ENCODE data around the gene ACAP3. TPM values are rescaled to one million over a fixed set of nuclear protein-coding genes. Genes with fewer than 3 reads are reported as not detected.

The ACAP3 gene
- total RNA-seq, 1 donor from 2014 or later: 30.6 TPM

DNA sequence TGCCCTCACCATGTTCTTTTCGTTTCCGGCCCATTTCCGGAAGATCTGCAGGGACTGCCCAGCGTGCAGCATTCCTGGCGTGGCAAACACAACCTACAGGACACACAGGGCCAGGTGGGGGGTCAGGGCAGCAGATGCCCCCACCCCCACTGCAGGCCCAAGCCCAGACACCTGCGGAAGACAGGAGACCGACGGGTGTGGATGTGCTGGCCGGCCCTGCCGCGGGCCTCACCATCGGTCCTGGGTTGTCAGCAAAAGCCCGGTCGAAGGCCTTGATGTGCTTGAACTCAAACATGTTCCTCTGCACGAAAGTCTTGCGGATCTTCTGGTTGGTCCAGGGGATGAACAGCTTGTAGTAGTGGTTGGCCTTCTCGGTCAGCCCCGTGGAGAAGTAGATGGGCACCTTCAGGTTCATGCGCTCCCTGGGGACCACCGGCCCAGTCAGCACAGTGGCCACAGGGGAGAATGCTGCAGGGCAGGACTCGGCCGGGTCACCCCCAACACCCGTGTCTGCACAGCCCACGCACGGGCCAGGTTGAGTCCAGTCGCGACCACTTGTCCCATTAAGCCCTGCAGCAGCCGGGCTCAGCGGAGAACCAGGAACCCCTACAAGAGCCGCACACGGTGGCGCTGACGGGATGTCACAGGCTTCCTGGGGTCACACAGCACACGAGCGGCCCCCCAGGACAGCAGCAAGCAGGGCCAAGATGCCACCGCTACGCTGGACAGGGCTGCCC is 5.9 kb upstream of the ACAP3 start:
- DNase-seq: no peak

DNA sequence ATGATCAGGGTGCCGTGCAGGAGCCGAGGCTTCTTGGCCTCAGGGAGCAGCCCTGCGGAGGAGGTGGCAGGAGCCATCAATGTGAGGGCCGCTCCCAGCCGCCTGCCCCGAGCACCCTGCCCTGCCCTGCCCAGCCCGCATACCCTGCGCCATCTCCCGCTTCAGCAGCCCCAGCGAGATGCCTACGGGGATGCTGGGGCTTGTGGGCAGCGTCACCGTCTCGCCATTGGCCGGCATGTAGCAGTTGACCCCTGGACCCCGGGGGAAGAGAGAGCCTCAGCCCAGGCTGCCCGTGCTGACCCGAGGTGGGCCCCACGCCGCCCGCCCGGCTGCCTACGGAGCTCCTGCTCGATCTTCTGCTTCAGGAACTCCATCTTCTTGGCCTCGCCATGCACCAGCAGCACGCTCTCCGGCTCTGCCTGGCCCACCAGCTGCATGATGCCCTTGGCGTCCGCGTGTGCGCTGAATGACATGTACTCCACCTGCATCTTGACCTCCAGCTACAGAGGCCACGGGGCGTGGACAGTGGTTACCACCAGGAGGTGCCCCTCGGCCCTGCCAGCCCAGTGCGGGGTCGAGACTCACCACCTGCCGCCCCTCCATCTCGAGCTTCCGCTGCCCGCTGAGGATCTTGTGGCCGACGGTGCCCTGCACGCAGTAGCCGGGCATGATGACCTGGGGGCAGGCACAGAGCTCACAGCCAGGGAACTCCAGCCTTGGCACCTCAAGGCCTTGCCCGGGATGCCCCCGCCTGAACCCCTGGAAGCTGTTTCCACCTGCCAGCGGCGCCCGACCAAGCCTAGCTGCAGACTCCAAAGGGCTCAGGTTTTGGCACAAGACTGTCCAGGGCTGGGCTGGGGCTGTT is 5.0 kb upstream of the ACAP3 start:
- DNase-seq: no peak

DNA sequence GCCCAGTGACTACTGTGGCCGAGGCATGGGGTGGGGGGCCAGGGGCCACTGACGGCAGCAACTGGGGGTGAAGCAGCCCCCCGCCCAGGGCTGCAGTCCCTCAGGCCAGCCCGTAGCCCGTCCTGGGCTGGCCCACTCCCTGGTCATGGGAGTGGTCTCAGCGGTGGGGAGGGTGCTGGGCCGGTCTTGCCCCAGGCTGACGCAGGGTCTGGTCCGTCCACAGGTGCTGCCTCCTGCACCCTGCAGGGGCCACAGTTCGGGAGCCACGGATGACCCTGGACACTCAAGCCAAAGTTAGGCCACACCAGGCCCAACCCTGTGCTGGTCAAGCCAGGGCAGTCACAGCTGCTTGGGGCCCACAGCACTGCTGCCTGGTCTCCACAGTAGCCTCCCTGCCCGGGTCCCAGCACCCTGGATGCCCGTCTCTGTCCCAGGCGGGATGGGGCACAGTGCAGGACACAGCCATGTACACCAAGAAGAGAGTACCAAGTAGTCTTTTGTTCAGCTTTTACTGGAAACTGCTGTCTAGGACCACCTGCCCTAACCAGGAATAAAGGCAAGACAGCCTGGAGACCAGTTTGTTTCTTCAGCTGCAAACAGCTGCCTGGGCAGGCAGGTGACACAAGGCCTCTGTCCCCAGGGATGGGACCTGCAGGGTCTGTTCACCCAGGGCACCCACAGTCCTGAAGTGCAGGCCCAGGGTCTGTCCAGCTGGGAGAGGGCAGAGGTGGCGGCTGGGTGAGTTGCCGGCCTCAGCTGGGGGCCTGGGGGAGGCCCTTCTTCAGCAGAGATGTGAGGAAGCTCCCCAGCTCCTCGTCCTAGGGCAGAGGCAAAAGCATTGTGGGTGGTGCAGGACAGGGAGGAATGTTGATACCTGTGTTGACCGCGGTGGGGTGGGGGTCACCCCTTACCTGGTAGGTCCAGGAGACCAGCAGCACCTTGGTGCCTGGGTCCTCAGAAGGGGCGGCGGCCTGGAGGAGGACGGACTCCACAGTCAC is 3.7 kb upstream of the ACAP3 start:
- no peak for DNase-seq

DNA sequence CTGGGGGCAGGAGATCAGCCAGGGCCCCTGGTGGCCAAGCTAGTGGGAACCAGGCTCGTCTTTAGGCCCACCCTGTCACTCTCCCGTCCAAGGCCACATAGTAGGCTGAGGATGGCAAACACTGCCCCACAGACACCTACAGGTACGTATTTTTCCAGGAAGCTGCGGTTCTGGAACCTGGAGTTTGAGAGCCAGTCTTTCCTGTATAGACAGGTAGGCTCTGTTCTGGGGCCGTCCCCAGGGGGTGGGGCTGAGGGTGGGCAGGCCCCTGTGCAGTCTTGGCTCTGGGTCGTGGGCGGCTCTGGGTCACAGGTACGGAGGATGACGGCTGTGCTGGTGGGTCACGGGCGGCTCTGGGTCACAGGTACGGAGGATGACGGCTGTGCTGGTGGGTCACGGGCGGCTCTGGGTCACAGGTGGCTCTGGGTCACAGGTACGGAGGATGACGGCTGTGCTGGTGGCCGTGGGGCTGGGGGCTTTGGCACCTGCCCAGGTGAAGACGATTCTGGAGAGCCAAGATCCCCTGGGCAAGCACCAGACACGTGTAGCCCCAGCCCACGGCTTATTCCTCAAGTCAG is 2.8 kb upstream of the ACAP3 start:
- DNase-seq: no peak

DNA sequence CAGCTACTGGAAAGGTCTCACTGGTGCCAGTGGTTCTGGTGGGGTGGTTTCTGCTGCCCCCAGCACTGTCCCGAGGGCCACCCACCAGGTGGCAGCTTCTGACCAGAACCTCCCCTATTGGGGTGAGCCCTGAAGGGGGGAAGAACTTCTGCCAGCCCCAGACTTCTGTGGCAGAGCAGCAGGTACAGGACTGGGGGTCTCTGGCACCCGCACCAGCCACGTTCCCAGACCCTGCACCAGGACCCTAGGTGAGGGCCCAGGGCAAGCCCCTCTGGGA is 2.3 kb upstream of the ACAP3 start:
- DNase-seq: no peak

DNA sequence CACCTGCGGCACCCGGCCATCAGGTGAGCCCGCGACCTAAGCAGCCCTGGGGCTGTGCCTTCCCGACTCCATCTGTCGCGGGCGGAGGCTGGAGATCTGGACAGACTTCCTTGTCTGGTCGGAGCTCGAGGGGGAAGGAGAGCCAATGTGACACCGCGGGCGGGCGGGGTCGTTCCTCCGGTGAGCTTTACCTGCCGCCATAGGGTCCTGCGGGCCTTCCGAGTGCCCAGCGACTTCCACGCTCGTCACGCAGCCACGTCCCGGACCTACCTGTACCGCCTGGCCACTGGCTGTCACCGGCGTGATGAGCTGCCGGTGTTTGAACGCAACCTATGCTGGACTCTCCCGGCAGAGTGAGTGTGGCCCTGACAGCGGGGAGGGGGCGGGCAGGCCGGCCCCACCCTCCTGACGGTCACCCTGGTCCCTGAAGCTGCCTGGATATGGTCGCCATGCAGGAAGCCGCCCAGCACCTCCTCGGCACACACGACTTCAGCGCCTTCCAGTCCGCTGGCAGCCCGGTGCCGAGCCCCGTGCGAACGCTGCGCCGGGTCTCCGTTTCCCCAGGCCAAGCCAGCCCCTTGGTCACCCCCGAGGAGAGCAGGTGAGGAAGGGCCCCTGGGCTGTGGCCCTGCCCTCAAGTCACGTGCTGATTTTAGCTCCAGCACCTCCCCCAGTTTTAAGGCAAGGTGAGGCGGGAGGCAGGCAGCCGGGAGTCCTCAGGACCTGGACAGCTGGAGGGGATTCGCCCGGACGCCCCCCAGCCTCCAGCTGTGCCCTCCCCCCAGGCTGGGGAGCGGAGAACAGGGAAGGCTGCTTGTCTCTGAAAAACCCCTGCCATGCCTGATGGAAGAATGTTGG is 1.8 kb upstream of the ACAP3 start:
- peak; percentile 27 for DNase-seq

DNA sequence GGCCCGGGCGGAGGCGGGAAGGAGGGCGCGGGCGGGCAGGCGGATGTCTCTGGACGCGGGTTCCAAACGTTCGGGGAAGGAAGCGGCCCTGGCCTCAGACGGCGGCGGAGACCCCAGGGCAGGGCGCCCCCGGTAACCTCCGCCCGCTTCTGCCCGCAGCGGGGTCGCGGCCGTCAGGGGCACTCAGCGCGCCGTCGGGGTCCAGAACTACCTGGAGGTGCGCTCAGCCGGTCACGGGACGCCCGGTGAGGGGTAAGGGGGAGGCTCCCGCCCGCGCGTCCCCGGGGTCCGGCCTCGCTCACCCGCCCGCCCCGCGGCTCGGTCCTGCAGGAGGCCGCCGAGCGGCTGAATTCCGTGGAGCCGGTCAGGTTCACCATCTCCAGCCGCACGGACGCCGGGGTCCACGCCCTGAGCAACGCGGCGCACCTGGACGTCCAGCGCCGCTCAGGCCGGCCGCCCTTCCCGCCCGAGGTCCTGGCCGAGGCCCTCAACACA is 1.1 kb upstream of the ACAP3 start:
- peak; percentile 20 for DNase-seq

DNA sequence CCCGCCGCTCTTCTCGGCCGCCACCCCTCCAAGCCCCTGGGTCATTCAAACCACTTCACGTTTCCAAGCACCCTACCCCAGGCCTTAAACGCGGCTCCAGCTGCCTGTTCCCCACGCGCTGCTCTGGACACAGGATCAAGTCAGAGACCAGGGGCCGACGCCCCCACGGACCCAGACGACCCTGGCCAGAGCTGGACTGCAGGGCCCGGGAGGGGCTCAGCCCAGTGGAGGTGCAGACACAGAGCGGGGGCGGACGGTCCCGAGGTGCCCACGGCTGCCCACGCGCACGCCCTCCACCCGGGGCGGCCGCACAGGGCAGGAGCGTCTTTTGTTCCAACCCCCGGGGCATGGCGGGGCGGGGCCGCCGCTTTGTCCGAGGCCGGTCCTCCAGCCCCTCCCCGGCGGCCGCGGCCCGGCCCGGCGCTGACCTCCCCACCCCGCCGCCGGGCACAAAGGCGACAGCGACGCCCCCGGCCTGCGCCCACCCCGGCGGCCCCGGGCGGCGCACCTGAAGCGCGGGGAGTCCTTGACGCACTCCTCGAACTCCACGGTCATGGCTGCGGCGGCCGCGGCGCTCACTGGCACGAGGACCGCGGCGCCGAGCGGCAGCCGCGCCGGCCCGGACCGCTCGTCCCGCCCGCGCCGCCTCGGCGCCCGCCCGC is 338 bp downstream of the ACAP3 start:
- peak; percentile 31 for DNase-seq

DNA sequence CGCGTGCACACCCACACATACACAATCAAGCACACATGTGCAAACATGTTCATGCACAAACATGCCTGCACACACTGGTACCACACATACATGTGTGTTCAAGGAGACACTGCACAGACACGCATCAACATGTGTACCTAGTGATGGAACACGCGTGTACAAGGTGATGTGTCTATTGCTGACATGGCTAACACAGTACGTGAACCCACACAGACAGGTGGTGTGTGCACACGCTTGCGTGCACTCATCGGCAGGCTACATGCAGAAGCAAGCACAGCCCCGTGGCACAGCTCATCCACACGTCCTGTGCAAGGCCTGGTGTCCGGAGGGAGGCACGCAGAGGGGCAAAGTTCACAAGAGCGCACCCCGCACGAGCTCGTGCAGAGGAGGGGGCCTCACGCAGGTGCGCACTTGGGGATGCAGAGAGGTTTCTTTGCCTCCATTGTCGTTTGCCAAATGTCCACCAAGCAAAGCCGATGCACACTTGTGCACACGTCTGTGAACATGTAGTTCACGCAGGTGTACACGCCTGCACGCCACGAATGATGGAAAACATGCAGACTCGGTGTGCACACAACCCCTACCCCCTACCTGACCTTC is 969 bp downstream of the ACAP3 start:
- DNase-seq: peak; percentile 18

DNA sequence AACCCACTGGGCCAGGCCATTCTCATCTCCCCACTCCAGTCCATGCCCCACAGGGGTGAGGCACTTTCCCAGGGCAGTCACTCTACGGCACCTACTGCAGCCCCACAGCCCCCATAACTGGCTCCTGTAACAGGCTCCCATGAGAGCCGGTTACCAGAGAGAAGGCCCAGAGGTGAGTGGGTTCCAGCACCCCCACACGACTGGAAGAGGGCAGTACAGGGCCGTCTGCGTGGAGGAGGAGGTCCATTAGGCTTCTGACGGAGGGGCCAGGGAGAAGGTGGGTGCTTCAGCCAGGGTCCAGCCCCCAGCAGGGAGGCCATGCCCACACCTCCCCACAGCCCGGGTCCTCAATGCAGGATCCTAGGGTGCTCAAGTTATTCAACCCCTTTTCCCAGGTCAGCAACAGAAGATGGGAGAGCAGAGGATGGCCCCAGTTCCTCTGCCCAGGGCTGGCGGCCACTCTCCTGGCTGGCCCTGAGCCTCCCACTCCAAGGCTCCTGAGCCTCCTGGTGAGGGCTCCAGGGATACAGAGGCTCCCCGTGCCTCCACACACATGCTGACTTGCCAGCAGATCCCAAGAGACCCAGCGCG is 1.6 kb downstream of the ACAP3 start:
- peak; percentile 25 for DNase-seq

DNA sequence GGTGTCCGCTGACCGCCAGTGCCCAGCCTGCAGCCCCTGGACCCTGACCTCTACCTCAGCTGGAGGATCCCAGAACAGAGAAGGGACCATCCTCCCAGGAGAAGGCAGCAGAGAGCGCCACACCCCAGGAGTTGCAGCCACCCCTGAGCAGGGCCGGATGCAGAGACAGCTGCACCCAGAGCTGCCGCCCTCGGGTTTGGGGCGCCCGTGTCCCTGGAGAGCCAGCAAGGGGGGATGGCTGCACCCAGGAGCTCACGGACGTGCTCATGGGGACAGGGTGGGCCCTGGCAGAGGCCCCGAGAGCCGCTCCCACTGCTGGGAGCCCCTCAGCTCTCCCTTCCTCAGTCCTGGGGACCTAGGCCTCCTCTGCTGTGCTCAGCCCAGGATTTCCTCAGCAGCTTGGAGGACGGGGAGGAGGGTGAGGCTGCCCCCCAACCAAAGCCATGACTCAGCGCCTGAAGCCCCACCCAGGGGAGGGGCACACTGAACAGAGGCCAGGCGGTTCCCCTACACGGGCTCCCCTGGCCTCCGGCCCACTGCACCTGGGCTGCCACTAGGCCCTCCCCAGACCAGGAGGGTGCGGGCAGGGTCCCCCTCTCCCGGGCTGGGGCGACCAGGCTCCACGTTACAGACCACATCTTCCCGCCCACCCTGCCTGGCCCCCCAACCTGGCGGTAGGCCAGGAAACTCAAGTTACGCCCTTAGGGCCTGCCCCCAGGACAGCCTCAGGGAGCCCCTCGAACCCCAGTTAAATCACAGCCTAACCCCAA is 2.2 kb downstream of the ACAP3 start:
- peak; percentile 48 for DNase-seq

DNA sequence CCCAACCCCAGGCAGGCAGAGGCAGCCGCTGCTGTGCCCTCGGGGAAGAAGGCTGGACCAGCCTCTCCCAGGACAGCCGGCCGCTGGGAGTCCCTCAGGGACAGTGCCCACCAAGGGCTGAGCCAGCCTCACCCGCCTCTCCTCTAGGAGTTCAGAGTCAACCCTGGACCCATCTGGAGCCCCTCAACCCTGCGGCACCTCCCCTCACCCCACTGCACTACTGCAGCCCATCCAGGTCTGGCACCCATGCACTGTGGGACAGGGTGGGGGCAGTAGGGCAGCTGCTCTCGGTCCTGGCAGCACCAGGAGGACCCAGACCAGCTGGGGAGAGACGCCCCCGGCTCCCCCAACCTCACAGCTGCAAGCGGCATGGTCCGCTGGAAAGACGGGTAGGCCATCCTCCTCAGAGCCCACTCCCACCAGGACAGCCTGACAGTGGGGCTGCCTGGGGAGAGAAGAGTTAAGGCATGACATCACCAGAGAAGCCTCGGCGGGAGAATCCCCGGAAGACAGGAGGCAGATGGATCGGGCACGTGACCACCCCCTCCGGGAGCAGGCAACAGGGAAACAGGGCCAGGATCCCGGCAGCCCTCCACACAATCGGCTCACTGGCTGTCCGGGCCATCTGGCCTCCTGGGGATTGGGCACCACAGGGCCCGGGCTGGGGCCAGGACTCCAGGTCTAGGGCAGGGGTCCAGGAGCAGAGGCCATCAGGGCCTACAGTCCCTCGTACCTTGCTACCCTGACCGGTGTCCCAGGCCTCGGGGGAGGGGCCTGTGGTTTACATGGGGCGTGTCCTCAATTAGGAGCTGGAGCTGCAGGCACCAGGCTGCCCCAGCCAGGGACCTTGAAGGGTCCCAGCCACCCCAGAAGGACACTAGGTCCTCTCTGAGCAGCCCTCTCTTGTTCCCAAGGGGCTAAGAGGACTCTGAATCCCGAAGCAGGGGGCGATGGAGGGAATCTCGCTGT is 3.1 kb downstream of the ACAP3 start:
- peak; percentile 44 for DNase-seq

DNA sequence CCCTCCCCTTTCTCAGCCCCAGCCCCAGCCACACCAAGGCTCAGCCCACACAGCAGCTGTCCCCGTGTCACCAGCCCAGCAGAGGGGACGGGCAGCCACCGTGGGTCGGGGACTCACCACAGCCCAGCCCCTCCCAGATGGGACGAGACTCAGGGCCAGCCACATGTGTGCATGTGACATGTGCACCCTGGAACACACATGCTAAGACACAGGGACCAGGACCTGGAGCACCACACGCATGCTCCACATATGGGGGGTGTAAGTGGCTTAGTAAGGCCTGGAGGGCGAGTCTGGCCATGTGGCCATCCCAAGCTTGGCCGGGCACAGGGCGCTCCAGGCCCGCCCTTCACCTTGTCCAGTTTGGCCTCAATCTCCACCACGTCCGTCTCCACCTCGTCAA is 4.0 kb downstream of the ACAP3 start:
- no peak for DNase-seq

DNA sequence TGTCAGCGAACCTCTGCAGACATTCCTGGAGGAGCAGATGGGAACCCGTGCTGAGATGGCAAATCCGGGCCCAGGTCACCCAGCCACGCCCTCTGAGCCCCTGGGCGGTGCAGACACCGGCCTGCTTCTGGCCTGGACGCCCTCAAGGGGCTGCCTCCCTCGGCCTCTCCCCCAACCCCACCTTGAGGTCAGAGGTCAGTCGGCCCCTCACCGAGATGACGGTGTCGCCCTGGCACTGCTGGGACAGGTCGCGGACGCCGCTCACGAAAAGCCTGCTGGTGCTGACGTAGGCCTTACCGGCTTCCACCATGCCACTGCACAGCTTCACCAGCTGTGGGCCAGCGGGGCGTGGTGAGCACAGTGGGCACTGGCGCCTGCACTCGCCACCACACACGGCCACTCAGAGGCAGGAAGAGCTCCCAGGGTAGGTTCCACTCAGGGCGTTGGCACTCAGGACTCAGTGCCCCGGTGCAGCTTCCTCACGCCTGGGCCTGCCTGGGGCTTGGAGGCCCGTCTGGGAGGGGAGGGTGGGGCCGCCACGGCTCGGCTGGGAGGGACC is 4.7 kb downstream of the ACAP3 start:
- no peak for DNase-seq

DNA sequence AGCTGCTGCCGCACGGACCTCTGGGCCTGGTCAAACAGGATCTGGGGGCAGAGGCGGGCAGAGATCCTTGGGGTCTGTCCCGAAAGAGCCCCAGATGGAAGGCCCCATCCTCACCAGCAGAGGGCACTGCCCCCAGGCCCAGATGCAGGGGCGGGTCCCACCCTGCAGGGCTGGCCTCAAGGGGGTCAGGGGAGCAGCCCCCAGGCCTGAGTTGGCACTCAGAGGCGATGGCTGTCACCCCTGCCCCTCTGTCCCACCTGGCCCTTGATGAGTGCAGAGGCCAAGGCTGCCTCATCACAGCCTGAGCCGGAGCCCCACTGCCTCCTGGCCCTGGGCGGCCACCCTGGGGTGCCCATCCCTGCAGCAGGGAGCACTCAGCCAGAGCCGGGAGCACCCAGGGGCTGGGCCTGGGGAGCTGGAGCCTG is 5.7 kb downstream of the ACAP3 start:
- peak; percentile 43 for DNase-seq

DNA sequence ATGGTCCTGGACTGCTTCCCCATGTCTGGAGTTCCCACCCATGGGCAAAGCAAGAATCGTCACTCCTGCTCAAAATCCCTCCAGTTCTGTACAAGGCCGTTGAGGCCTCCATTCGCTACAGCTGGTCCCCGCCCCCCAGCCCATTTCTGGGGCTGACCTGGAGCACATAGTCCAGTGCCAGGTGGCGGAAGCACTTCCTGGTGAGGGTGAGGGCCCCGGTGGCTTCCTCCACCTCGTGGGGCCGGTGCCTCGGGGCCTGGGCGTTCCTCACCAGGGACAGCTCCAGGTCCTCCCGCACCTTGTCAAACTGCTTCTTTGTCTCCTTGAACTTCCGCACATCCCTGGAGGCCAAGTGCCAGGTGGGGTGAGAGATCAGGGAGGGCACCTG is 7.4 kb downstream of the ACAP3 start:
- no peak for DNase-seq

DNA sequence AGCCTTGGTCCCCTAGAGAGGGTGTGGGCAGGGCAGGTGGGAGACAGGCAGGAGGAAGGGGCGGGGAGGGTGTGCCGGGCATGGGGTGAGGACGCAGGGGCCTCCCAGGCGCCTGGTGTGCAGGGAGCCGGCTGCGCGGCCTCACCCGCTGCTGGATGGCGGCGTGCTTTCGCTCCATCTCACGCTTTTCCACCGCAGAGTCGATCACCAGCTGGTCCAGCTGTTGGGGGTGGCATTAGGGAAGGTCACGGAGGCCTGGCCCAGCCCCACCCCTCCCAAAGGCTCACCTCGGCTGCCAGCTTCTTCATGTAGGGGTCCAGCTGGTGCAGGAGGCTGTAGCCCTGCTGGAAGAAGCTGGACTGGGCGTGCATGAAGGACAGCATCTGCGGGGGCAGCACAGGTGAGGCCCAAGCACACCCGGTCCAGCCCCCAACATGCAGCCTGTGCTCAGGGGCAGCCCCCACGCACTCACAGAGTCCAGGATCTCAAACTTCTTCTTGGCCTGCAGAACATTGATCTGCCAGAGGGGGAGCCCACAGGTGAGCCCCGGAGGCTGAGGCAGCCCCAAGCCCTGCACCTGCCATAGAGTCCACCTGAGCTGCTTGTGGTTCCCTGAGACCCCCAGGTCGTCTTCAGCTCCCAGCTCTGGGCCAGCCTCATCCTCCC is 7.9 kb downstream of the ACAP3 start:
- no peak for DNase-seq
